ENCODE results near the gene CAPN7.

DNA sequence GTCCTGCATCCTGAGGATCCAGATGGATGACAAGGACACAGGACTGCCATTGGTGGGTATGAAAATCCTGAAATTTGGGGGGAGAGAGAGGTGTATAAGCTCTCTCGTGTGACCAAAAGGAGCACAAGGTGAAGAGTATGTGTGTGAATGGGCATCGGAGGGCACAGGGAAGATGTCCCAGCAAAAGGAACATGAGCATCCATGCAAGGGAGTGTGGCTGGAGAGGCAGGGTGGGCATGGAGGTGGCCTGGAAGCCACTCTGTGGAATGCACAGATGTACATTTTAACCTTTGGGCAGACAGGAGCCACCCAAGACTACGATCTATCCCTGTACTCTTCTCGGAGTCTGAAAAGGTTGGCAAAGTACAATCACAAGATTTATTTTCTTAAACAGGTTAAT, 54.5 kb downstream of the CAPN7 start:
- no peak for TF ChIP-seq EGR1 (IDR thresholded peaks at IDR 0.05)
- no peak for TF ChIP-seq CREB1 (IDR thresholded peaks at IDR 0.05; ENCODE audit: low read depth)
- TF ChIP-seq, protein P1, sequence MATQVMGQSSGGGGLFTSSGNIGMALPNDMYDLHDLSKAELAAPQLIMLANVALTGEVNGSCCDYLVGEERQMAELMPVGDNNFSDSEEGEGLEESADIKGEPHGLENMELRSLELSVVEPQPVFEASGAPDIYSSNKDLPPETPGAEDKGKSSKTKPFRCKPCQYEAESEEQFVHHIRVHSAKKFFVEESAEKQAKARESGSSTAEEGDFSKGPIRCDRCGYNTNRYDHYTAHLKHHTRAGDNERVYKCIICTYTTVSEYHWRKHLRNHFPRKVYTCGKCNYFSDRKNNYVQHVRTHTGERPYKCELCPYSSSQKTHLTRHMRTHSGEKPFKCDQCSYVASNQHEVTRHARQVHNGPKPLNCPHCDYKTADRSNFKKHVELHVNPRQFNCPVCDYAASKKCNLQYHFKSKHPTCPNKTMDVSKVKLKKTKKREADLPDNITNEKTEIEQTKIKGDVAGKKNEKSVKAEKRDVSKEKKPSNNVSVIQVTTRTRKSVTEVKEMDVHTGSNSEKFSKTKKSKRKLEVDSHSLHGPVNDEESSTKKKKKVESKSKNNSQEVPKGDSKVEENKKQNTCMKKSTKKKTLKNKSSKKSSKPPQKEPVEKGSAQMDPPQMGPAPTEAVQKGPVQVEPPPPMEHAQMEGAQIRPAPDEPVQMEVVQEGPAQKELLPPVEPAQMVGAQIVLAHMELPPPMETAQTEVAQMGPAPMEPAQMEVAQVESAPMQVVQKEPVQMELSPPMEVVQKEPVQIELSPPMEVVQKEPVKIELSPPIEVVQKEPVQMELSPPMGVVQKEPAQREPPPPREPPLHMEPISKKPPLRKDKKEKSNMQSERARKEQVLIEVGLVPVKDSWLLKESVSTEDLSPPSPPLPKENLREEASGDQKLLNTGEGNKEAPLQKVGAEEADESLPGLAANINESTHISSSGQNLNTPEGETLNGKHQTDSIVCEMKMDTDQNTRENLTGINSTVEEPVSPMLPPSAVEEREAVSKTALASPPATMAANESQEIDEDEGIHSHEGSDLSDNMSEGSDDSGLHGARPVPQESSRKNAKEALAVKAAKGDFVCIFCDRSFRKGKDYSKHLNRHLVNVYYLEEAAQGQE (IDR thresholded peaks at IDR 0.05; ENCODE audit: low read depth) = no peak
- no peak for TF ChIP-seq TCF12 (IDR thresholded peaks at IDR 0.05; ENCODE audit: low read depth)
- TF ChIP-seq CEBPB (IDR thresholded peaks at IDR 0.05) = no peak
- TF ChIP-seq RAD21 (IDR thresholded peaks at IDR 0.05; ENCODE audit: low read depth) = no peak
- TF ChIP-seq, protein P2, sequence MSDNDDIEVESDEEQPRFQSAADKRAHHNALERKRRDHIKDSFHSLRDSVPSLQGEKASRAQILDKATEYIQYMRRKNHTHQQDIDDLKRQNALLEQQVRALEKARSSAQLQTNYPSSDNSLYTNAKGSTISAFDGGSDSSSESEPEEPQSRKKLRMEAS (IDR thresholded peaks at IDR 0.05) = no peak
- TF ChIP-seq ZBTB7A (IDR thresholded peaks at IDR 0.05; ENCODE audit: low read depth) = no peak
- no peak for TF ChIP-seq TAF1 (IDR thresholded peaks at IDR 0.05; ENCODE audit: low read depth)
- no peak for TF ChIP-seq EP300 (IDR thresholded peaks at IDR 0.05; ENCODE audit: borderline replicate concordance)

Data from Ishikawa (cell line).